Heart left ventricle (tissue), 16 donors: ENCODE measurements around the gene MTSS2. TPM values are rescaled to one million over a fixed set of nuclear protein-coding genes. Genes with fewer than 3 reads are reported as not detected.

Experiments
- ATAC-seq, 4 donors: fragments of 200-7000 bp; cut with Tn5 transposase; one replicate each; pipeline ENCODE4 v1.9.1; 2020 to 2022; ENCODE audit warnings: moderate library complexity in 4 of 4, mild to moderate bottlenecking in 3 of 4, moderate number of reproducible peaks in 1 of 4
- DNase-seq, 5 donors: peaks; one replicate each; pipeline ENCODE4 v3.0.0-alpha.2; 2020
- H3K27ac ChIP-seq, 12 donors: fragments of 200-600 bp; sonication (generic) in 4 of 12; one replicate each; pipeline versions ENCODE4 v1.5.0 to v1.8.0; 2016 to 2022; ENCODE audit warnings: mild to moderate bottlenecking in 2 of 12
- H3K27me3 ChIP-seq, 9 donors: fragments of 200-600 bp; sonication (generic) in 2 of 9; one replicate each; pipeline versions ENCODE4 v1.5.1 to v1.8.0; 2016 to 2022; ENCODE audit warnings: mild to moderate bottlenecking in 3 of 9
- H3K36me3 ChIP-seq, 9 donors: fragments of 200-600 bp; sonication (generic) in 2 of 9; one replicate each; pipeline versions ENCODE4 v1.5.0 to v1.8.0; 2018 to 2022; ENCODE audit warnings: mild to moderate bottlenecking in 2 of 9
- H3K4me1 ChIP-seq, 12 donors: fragments of 200-600 bp; sonication (generic) in 4 of 12; one replicate each; pipeline versions ENCODE4 v1.5.0 to v1.8.0; 2016 to 2022; ENCODE audit warnings: mild to moderate bottlenecking in 3 of 12
- H3K4me3 ChIP-seq, 12 donors: fragments of 200-600 bp; sonication (generic) in 4 of 12; one replicate each; pipeline versions ENCODE4 v1.5.0 to v1.8.0; 2017 to 2022; ENCODE audit warnings: mild to moderate bottlenecking in 9 of 12, moderate library complexity in 4 of 12
- H3K9me3 ChIP-seq, 12 donors: fragments of 200-600 bp; sonication (generic) in 4 of 12; one replicate each; pipeline versions ENCODE4 v1.5.0 to v1.8.0; 2016 to 2022; ENCODE audit warnings: mild to moderate bottlenecking in 1 of 12
- POLR2A ChIP-seq, 2 donors: fragments of 450-650 bp; IDR thresholded peaks; one replicate each; pipeline ENCODE4 v1.6.1; 2017; ENCODE audit warnings: antibody characterized with exemption in 2 of 2, mild to moderate bottlenecking in 2 of 2, moderate library complexity in 2 of 2
- WGBS, 4 donors: extraction: QIAGEN DNeasy Blood & Tissue Kit in 2 of 4; methylation state at CpG; one replicate each; pipeline versions ENCODE4 v1.1.5 to v1.1.7; 2013 to 2018; 5-methylcytosine and 5-hydroxymethylcytosine counted together
- intact Hi-C, 10 donors: fragments of 100-400 bp; cut with DNase I; formaldehyde crosslinking; loops; one replicate each; pipeline versions ENCODE4 v1.11.1 to v1.14.2; 2022
- polyA plus RNA-seq, 2 donors: library from polyadenylated mRNA; stranded (reverse); fragments of 200-250 nt; gene quantifications; one replicate each; pipeline ENCODE4 v1.2.3, GENCODE V29; 2013
- total RNA-seq, 9 donors: library from RNA; depleted of rRNA in 2 of 9; stranded (reverse); fragments of >200 nt in 2 of 9; fragmentation: NEBNext Ultra II Directional in 3 of 9; extraction: Animal tissue kit (Norgen Biotek cat#: 25700) in 3 of 9; gene quantifications; one replicate each; pipeline versions ENCODE4 v1.1.0 to v1.2.4, GENCODE V29; 2016 to 2023
- TF ChIP-seq, protein P1 (sequence below), 12 donors: fragments of 200-600 bp; sonication (generic) in 4 of 12; IDR thresholded peaks; one replicate each; pipeline versions ENCODE4 v1.5.0 to v1.8.0; 2018 to 2022; ENCODE audit warnings: antibody characterized with exemption in 12 of 12, mild to moderate bottlenecking in 5 of 12
- donor health status: ischemic (EF 13 %, LVEDD 7.1; RV severe dilation, severe dysfunction).
- donor health status: healthy with polysubstance abuse.
- donor health status: DM: no; HTN: yes; CAD: no.
- donor health status: DM: no; HTN: no; CAD: no.
- donor health status: ischemic (EF 25% LVEDD 6.9; RV normal size, moderate dysfunction).
- donor health status: ischemic (EF 25% LVEDD 5.7; RV mildly dilated, moderate dysfunction).
- donor health status: healthy.
- donor health status: DM: yes; HTN: yes; CAD: no.
- donor health status: ischemic (EF 35%, LVEDD 5.7; RV mildly dilated, moderate dysfunction).
- donor health status: nonischemic (EF 11% LVEDD 7.7; RV severe dilation, severe dysfunction).
- donor health status: DM: yes; HTN: yes; CAD: no.
- donor health status: PGD.
- donor health status: ischemic (EF 29% LVEDD 5.4; RV normal size, mild dysfunction).
- donor health status: nonischemic (EF 23%, LVEDD 6.1; RV moderate dilation, normal function).

Gene MTSS2
- total and polyA plus RNA-seq, 11 donors, result 51.9 to 97.1 (median 72.2) TPM

DNA sequence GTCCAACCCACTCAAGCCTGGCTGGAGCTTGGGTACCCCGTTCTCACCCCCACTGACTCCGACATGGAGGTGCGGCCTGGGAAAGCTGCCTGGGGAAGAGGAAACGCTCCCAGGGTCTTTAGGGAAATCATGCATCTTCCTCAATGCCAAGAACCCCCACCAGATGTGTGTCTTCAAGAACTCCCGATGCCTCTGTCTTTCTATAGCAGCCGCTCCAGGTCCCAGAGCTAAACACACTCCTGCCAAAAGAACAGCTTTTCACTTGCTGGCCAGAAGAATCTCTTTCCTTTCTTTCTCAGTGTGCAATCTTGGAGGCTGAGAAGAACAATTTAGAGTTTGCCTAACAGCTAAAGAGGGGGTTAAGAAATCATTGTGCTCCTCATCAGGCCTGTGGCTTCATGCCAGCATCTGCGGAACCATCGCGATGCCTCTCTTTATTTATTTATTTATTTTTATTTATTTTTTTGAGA is 41.1 kb upstream of the MTSS2 start:
- Histone ChIP-seq H3K36me3 (peaks cover 0 to 53% (median 3%) of the 10 kb centered on the region in 9 donors), H3K27me3 (no peaks in the 10 kb centered on the region), H3K9me3 (no peaks in the 10 kb centered on the region), H3K4me3 (no peak overlapping the region), H3K4me1 (peaks cover 0 to 56% (median 41%) of the 10 kb centered on the region in 12 donors), H3K27ac (peak overlapping the region; percentile 81 to 97 (median 90))
- WGBS, 4 donors, result 69 to 73% (median 71%) methylated on average over 9 of the region's 9 CpGs
- peak in 3 of 5 donors; percentile 57 to 68 (median 64) for DNase-seq
- no peak for TF ChIP-seq POLR2A (IDR thresholded peaks at IDR 0.05)
- TF ChIP-seq, protein P1, sequence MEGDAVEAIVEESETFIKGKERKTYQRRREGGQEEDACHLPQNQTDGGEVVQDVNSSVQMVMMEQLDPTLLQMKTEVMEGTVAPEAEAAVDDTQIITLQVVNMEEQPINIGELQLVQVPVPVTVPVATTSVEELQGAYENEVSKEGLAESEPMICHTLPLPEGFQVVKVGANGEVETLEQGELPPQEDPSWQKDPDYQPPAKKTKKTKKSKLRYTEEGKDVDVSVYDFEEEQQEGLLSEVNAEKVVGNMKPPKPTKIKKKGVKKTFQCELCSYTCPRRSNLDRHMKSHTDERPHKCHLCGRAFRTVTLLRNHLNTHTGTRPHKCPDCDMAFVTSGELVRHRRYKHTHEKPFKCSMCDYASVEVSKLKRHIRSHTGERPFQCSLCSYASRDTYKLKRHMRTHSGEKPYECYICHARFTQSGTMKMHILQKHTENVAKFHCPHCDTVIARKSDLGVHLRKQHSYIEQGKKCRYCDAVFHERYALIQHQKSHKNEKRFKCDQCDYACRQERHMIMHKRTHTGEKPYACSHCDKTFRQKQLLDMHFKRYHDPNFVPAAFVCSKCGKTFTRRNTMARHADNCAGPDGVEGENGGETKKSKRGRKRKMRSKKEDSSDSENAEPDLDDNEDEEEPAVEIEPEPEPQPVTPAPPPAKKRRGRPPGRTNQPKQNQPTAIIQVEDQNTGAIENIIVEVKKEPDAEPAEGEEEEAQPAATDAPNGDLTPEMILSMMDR (IDR thresholded peaks at IDR 0.05), result no peak
- peak; percentile 10 to 26 (median 20) for ATAC-seq
- intact Hi-C loops, result no loop called here

DNA sequence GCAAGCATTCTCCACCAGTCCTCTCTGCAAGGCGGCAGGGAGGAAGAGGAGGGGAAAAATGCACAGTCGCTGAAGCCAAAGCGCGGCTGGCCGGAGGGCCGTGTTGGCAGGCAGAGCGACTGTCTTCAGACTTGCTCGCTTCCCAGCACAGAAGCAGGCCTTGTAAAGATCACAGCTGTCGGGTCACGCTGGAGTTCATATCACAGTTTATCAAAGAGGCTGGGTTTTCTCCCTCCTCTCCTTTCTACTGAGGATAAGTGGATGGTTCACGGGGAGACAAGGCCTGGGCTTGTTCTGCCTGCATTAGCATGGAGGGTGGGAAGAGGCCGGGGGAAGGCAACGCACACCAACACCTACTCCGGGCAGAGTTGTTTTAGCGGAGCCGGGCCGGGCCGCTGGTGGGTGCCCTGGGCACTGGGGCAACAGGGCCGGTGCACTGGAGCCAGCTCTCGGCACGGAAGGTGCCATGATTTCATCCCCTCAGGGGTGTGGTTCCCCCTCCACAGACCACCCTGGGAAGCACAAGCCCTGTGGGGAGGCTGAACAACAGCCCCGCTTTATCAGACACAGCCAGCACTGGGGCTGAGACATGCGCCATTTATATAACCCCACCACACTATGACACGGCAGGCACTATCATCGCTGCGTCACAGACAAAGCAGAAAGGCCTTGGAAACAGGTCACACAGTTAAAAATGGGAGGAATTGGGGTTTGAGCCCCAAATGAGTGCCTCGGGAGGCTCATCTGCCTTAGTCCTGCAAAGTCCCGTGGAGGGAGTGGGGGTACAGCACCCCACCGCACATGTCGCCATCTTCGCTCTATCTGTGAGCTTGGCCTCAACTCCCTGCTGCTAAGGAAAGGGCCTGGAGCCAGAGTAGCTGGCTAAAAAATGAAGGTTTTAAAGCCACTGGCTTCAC is 40.3 kb upstream of the MTSS2 start:
- peak; percentile 65 to 76 (median 74) for ATAC-seq
- H3K9me3 ChIP-seq, result no peaks in the 10 kb centered on the region
- H3K27me3 ChIP-seq, result no peaks in the 10 kb centered on the region
- H3K27ac ChIP-seq, result peak overlapping the region; percentile 81 to 97 (median 90)
- 46 to 55% (median 50%) methylated on average over 27 to 31 of the region's 31 CpGs for WGBS, 4 donors
- TF ChIP-seq, protein P1 (IDR thresholded peaks at IDR 0.05), result no peak
- TF ChIP-seq POLR2A (IDR thresholded peaks at IDR 0.05), result no peak
- DNase-seq, result peak; percentile 69 to 87 (median 79)
- H3K4me3 ChIP-seq, result no peak overlapping the region
- peaks cover 0 to 49% (median 36%) of the 10 kb centered on the region in 12 donors for H3K4me1 ChIP-seq
- intact Hi-C loops, result no loop called here
- peaks cover 0 to 48% (median 3%) of the 10 kb centered on the region in 9 donors for H3K36me3 ChIP-seq

DNA sequence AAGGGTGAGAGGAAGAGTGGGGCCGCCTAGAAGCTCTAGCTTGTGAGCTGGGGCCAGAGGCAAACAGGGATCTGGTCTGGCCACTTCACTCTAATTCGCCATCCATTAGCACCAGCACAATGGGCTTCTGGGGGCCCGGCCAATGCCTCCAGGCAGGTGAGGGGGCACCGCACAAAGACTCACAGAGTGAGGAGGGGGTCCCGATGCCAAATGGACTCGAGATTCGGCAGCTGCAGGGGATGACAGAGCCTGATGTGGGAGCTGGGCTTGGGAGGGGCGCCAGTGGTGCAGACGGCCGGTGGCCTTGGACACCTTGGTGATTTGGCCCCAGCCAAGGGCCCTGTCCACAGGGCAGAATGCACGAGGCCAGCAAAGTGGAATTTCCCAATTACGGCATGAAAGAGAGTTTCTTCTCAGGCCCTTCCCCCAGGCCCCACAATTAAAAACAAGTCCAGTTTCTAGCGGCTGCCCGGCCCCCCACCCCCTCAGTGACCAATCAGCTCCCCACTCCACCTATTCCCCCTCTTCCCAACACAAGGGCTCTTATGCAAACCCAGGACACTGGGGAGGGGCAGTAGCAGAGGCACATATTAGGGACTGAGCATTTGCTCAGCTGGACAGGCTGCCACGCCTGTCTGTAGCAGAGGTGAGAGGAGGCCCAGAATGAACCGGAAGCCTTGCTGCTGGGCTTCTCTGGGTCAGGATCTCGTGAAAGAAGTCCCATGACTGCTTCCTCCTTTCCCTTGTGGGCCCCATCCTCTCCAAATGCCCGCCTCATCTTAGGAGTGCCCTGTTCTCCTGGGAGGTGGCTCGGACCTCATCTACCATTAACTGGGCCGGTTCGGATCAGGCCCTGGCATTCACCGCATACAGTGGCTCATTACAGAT is 39.4 kb upstream of the MTSS2 start:
- DNase-seq (peak in 2 of 5 donors; percentile 46 to 69), ATAC-seq (peak; percentile 32 to 74 (median 66))
- intact Hi-C loops, result no loop called here
- H3K36me3 ChIP-seq, result peaks cover 0 to 42% (median 0%) of the 10 kb centered on the region in 9 donors
- no peak overlapping the region for H3K4me3 ChIP-seq
- TF ChIP-seq, protein P1 (IDR thresholded peaks at IDR 0.05), result no peak
- no peak for TF ChIP-seq POLR2A (IDR thresholded peaks at IDR 0.05)
- H3K27me3 ChIP-seq, result no peaks in the 10 kb centered on the region
- peak overlapping the region; percentile 81 to 97 (median 90) for H3K27ac ChIP-seq
- 62 to 71% (median 67%) methylated on average over 18 to 22 of the region's 22 CpGs for WGBS, 4 donors
- H3K4me1 ChIP-seq, result peaks cover 0 to 41% (median 32%) of the 10 kb centered on the region in 12 donors
- no peaks in the 10 kb centered on the region for H3K9me3 ChIP-seq
